Epithelial cell of prostate (primary cell): ENCODE results near the gene ZNF581.

Source experiments
- DNase-seq: peaks from one replicate; pipeline ENCODE4 v3.0.0-alpha.2; 2011; ENCODE audit warnings: low read depth, low spot score
- H3K27ac ChIP-seq: fragments of 450-650 bp; 2 replicates; pipeline ENCODE4 v1.5.1; 2017; ENCODE audit warnings: mild to moderate bottlenecking

The ZNF581 gene

DNA sequence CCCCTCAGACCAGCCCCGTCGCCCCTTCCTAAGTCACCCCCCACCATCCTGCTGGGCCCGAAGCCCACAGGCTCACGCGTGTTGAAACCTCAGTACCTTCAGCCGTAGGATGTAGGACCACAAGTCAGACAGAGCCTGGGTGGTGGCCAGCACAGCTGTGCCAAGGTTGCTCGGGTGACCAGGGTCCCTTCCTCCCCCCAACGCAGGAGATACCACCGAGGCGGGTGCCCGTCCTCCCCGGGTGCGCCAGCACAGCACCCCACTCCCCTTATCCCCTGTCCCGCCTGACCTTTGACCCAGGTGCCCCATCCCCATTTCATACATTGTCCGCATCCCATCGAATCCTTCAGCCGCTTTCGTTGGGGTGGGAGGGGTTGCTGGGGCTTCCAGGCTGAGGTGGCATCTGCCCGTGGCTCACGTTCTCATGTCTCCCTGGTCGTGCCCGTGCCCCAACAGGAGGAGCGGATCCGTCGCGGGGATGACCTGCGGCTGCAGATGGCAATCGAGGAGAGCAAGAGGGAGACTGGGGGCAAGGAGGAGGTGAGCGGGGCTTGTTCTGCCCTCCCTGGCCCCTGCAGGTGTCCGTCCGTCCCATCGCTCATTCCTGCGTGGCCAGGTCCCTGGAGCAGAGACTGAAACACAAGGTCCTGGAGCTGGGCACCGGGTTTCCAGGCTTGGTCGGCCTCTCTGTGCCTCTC is 46.1 kb downstream of the ZNF581 start:
- DNase-seq = no peak
- H3K27ac ChIP-seq = no peak overlapping the region

- no peak overlapping the region for H3K27ac ChIP-seq
- DNase-seq = no peak
Observed at GRCh38 chr19:55690109-55690768, 46.8 kb downstream of the ZNF581 start.

- H3K27ac ChIP-seq = no peak overlapping the region
- DNase-seq = no peak
Observed at GRCh38 chr19:55690769-55691545, 47.5 kb downstream of the ZNF581 start.

DNA sequence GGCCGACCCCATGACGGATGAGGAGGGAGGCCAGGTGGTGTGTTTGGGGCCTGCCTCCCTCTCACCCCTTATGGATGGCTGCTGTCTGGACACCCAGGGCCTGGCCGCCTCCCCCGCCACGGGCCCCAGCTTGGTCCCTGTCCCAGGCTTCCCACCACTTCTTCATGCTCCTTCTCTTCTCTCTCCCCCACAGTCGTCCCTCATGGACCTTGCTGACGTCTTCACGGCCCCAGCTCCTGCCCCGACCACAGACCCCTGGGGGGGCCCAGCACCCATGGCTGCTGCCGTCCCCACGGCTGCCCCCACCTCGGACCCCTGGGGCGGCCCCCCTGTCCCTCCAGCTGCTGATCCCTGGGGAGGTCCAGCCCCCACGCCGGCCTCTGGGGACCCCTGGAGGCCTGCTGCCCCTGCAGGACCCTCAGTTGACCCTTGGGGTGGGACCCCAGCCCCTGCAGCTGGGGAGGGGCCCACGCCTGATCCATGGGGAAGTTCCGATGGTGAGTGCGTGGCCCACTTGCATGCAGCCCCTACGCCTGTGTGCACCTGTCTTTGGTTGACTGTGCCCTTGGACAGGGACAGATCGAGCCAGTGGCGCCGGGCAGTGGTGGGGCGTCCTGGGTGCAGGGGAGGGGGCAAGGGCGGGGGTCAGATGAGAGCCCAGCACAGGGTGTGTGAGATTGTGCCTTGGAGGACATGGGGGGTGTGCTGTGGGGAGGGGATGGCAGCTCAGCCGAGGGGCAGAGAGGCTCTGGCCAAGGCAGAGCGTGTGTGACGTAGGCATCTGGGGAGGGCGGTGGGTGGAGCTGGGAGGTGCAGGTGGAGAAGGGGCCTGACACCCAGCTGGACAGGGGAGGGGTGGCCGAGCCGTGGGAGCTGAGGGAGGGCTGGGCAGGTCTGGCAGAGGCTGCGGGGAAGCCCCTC is 48.4 kb downstream of the ZNF581 start:
- DNase-seq = no peak
- H3K27ac ChIP-seq = no peak overlapping the region

DNA sequence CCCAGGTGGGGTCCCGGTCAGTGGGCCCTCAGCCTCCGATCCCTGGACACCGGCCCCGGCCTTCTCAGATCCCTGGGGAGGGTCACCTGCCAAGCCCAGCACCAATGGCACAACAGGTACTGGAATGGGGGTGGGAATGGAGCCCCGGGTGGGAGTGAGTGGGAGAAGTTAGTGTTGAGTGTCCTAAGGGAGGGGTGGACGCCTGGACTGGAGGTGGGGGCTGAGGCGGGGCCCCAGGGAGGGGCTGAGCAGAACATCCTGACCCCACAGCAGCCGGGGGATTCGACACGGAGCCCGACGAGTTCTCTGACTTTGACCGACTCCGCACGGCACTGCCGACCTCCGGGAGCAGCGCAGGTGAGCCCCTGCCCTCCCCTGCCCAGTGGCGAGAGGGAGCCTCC is 49.2 kb downstream of the ZNF581 start:
- no peak for DNase-seq
- no peak overlapping the region for H3K27ac ChIP-seq

DNA sequence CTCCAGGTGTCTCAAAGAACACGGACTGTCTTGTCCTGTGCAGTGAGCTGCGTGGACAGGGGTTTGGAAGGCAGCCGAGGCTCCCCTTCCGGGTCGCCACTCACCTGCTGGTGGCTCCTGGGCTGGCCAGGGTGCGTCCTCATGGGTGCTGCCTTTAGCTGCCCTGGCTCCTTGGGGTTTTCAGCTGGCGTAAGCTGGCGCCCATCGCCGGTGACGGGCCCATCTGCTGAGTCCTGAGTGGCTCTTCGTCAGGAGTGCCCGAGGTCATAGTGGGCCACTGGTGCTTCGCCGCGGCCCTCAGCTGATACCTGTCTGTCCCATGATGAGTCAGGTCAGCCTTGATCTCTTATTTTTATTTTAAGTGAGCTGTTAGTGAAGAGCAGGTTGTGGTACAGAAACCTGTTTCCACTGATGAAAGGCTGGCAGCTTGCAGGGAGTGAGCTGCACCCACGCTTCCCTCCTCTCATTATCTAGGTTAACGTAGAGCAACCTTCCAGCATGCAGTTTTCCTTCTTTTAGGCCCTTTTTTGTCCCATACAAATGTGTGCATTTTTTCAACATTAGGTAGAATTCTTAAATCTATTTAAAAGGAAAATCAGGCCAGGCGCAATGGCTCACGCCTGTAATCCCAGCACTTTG is 50.0 kb downstream of the ZNF581 start:
- H3K27ac ChIP-seq = no peak overlapping the region
- no peak for DNase-seq

DNA sequence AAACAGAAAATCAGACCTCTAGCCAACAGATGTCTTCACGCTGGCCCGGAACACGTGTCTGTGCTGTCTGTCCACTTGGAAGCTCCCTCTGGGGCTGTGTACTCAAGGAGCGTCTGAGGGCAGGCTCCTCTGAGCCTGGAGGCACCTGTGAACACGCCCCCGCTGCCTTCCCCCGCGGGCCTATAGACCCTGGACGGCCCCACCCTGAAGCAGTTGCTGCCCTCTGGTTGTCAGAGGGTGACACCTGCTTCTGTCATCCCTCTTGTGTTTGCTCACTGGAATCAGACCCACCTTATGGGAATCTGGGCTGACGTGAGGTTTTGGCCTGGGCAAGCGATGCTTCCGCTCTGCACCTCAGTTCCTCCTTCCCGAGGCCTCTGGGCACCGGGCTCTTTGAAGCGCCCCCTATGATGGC is 50.8 kb downstream of the ZNF581 start:
- no peak overlapping the region for H3K27ac ChIP-seq
- DNase-seq = no peak

GRCh38 chr19:55694656-55695491 is 51.4 kb downstream of the ZNF581 start:
- no peak overlapping the region for H3K27ac ChIP-seq
- no peak for DNase-seq
